IPS-18c (cell line): ENCODE results near the gene IL18RAP.

Experiments
- H3K4me3 ChIP-seq: 2 replicates; pipeline ENCODE4 v1.7.0; 2013; ENCODE audit warnings: low read depth, mild to moderate bottlenecking, low read length, moderate library complexity; ENCODE audit not compliant: insufficient read depth
- H3K9me3 ChIP-seq: one replicate; pipeline ENCODE4 v1.6.1; 2013; ENCODE audit warnings: mild to moderate bottlenecking, low read length, moderate library complexity; ENCODE audit not compliant: control insufficient read depth, insufficient read depth

The IL18RAP gene

DNA sequence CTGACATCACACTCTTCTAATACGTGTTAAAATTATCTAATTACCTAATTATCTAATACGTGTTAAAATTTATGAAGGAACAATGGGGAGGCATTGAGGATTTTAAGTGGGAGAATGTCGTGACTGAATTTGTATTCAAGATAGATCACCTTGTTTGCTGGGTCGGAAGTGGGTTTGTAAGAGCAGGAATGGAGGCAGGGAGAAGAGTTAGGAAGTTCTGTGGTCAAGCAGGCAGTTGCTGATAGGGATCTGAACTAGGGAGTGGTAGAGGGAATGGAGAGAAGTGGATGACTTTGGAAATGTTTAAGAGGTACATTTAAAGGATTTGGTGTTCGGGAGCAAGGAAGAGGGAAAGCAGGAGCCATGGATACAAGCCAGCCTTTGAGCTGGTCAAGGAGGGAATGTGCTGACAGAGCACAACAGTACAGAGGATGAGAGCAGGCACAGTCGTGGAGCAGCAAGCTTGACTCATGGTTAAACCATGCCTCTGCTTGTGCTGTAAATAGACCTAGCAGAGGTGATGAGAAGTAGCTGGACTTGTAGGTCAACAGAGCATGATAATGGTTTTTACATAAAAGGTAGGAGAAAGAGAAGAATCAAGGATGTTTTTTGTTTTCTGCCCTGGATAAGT, 16.2 kb downstream of the IL18RAP start:
- no peaks in the 10 kb centered on the region for H3K9me3 ChIP-seq
- no peak overlapping the region for H3K4me3 ChIP-seq

DNA sequence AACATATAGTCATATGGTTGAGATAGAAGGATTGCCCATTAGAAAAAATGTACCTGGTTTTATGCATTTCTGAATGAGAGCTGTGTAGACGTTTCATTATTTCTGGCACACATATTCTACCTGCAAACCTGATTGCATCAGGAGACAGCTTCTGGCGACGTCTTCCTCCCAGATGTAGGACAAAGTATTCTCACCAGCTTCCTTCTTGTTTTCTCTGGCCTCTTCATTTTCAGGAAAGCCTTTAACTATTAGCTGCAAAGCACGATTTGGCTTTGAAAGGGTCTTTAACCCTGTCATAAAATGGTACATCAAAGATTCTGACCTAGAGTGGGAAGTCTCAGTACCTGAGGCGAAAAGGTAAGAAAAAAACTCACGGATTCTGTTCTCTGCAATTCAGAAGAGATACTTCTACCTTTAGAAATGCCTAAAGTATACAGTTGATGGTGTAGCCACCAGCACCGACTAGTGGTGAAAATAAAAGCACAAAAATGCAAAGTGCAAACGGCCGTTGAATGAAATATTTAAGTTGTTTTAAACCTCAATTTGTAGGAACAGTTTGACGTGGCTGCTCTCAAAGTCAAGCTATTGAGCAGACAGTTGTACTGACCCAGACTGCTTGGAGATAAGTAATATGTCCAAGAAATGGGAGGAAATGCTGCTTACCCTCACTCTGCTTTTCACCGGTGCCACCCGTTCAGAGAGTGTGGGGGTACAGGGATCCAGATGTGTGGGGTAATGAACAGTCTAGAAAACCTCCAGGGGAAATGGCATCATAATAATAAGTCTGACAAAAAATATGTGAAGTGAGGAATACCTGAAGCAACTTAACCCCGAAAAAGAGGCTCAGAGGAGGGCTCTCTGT, 20.2 kb downstream of the IL18RAP start:
- H3K4me3 ChIP-seq: no peak overlapping the region

DNA sequence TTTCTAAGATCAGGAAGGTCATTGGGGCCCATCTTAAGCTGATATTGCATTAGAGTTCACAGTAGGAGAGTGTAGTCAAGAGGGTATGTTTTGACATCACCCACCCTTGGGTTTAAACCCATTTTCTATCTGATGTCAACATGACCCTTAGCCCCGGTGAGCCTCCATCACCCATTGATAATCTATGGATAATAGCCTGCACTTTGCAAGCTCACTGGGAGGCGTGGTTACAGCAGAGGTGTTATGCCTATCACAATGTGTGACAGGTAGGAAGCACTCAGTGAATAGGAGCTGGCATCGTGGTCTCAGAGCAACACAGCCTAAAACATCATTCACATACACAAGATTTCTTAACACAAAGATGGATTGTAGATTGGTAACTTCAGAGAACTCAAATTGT, 21.3 kb downstream of the IL18RAP start:
- H3K4me3 ChIP-seq: no peak overlapping the region
- no peaks in the 10 kb centered on the region for H3K9me3 ChIP-seq

More for the DNA sequence above, 20.2 kb downstream of the IL18RAP start:
- no peaks in the 10 kb centered on the region for H3K9me3 ChIP-seq

DNA sequence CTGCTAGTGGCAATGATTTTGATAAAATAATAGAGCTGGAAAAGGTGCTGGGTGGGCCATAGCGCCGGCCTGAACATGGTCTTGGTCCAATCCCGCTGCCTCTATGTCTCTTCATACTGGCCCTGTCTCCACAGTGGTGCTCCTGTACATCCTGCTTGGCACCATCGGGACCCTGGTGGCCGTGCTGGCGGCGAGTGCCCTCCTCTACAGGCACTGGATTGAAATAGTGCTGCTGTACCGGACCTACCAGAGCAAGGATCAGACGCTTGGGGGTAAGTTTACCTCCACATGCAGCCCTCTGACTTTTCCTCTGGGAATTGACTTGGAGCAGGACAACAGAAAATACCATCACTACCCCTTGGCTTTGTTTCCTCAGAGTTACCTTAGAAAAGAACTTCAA, 24.0 kb downstream of the IL18RAP start:
- Histone ChIP-seq H3K9me3 (no peaks in the 10 kb centered on the region), H3K4me3 (no peak overlapping the region)

DNA sequence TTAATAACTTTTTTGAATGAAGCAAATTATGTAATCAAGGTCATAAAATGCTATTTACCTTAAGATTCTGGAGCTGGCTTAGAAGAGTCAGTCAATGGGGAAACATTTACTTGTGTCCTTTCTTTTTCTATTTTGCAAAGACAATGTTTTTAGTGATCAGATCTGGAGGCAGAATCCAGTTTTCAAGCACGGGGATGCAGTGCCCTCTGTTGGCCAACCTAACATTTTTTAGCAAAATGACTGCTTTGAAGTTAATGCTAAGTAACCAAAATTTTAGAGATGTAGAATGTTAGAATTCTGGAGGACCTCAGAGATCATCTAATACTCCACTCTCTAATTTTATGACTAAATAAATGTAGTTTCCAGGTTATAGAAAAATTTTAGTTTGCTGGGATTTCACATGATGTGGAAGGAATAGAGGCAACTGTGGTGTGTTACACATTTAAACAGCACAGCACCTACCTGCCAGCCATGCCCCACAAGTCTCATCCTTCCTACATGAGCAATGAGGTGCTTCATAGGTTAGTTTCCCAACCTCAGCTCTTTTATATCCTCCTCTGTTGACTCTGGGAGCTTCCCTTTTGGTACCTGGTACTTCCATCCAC, 26.5 kb downstream of the IL18RAP start:
- no peaks in the 10 kb centered on the region for H3K9me3 ChIP-seq
- H3K4me3 ChIP-seq: no peak overlapping the region

DNA sequence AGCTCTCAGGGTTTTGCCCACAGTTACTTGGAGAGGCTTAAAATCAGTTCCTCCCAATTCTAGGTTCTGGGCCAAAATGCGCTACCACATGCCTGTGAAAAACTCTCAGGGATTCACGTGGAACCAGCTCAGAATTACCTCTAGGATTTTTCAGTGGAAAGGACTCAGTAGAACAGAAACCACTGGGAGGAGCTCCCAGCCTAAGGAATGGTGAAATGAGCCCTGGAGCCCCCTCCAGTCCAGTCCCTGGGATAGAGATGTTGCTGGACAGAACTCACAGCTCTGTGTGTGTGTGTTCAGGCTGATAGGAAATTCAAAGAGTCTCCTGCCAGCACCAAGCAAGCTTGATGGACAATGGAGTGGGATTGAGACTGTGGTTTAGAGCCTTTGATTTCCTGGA, 29.0 kb downstream of the IL18RAP start:
- no peak overlapping the region for H3K4me3 ChIP-seq
- H3K9me3 ChIP-seq: no peaks in the 10 kb centered on the region

DNA sequence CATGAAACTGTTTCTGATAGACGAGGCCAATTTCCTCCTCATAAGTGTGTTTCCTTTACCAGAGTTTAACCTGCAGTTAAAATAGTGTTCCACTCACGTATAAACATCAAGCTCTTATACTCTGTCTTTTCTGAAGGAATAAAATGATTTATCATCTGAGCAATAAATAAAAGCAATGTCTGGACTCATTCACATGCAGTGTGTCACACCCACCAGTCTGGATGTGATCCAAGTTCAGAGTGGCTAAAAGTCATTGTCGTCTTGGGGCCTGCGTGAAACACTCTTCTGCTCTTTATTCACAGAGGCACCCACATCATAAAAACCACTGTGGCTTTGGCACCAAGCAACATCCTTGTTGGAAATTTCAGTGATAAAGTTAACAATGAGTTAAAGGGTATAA, 30.5 kb downstream of the IL18RAP start:
- Histone ChIP-seq H3K9me3 (no peaks in the 10 kb centered on the region), H3K4me3 (no peak overlapping the region)

DNA sequence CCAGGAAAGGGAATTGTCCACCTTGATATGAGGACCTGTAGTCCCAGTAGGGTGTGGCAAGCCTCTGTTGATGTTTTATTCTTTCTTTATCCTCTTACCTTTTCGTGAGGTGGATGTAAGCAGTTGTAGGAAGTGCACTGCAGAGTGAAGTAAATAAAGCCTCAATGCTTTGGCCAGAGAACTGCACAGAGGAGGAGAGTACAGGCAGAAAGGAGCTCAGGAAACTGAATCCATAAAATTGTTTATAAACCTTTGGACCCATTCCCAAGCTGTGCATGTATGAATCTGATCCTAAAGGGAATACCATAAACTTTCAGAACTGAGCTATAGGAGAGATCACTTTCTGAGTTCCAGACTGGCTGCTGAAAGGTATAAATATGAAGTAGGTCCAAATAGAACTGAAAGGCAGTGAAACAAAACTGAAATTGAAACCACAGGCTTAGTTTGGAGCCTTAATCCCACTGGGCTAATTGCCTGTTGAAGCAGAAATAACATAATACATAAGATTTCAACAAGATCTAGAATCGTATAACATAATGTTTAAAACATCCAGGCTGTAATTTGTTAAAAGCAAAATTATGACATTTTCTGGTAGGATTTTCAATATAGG, 32.2 kb downstream of the IL18RAP start:
- H3K9me3 ChIP-seq: no peaks in the 10 kb centered on the region
- H3K4me3 ChIP-seq: no peak overlapping the region

DNA sequence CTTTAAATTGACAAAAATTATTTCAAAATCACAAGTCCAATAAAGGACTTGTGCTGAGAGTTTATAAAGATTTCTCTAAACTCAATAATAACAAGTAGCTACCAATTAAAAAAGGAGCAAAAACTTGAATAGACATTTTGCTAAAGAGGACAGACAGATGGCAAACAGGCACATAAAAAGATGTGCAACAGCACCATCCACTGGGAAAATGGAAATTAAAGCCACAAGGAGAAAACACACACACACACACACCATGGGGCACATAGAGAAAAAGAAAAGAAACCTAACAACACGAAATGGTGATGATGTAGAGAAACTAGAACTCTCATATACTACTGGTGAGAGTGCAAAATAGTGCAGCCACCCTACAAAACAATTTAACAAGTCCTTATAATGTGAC, 37.5 kb downstream of the IL18RAP start:
- Histone ChIP-seq H3K9me3 (no peaks in the 10 kb centered on the region), H3K4me3 (no peak overlapping the region)

DNA sequence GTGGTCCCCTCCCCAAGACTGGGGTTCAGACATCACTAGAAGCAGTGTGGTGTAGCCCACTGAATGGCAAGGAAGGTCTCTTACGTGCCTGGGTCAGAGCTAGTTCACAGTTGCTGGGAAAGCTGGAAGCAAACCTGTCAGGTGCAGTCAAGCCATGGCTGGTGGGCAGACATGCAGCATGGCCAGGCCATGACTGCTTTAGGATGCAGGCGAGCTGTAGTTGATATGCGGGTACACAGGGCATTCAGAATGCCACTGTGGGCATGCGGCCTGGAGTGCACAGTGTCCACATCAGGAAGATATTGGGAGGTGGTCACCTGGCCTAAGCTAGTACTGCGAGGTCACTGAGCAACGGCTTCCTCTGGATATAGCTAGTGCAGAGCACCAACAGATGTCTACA, 38.2 kb downstream of the IL18RAP start:
- Histone ChIP-seq H3K9me3 (no peaks in the 10 kb centered on the region), H3K4me3 (no peak overlapping the region)

DNA sequence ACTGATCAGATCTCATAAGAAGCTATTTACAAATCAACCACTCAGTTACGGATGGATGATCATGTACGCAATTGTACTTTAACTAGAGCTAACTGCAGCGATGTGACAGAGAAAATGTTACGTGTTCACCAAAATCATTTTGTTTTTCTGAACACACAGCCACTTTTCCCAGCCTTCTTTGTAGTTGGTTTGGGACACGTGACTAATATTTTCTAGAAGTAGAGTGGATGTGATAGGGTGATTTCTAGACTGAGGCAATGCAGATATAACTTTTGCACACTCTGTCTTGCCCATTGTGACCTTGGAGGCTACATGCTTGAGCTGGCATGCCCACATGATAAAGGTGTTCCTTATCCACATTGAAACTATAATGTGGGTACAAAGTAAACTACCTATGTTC, 40.2 kb downstream of the IL18RAP start:
- Histone ChIP-seq H3K4me3 (no peak overlapping the region), H3K9me3 (no peaks in the 10 kb centered on the region)

DNA sequence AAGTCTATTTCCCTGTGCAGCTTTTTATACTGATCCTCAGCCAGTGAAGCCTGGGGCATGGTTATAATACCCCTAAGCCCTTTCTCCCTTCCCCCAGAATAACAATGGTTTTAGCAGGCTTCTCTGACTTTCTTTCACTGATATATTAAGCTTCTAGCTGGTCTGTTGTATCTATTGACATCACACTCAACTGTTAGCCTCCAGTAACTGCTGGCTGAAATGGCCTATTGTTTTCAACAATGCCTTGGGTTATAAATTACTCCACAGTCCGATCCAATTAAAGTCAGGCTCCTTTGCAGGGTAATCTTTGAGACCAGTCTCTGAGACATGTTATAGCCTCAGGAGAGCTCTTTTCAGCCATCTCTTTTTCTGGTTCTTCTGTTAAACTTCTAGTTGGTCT, 47.2 kb downstream of the IL18RAP start:
- H3K9me3 ChIP-seq: no peaks in the 10 kb centered on the region

DNA sequence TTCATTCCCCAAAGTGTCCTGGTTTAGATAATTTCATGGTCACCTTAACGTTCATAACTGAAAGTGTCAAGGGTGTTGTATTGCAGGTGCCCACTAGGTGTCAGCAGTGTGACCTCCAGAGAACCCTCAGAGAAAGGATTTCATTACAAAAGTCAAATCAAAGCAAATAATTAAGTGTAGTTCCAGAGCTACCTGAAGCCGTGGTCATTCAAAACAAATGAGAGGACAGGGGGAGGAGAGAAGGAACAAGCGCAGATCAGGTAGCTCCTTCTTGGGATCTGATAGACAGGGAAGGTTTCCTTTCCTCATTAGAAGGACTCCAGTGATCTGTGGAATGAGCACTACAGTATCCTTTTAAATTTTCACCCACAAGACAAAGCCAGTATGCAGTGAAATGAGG, 50.1 kb downstream of the IL18RAP start, which contains the start of gene SLC9A4:
Gene SLC9A4 (plus strand): TSS at position 207 of the 400 bp plus-strand sequence. CDS start 534 bp downstream, outside the sequence.
- H3K9me3 ChIP-seq: no peaks in the 10 kb centered on the region
- H3K4me3 ChIP-seq: no peak within 1 kb of the TSS

More for the DNA sequence above, 47.2 kb downstream of the IL18RAP start:
- no peak overlapping the region for H3K4me3 ChIP-seq

DNA sequence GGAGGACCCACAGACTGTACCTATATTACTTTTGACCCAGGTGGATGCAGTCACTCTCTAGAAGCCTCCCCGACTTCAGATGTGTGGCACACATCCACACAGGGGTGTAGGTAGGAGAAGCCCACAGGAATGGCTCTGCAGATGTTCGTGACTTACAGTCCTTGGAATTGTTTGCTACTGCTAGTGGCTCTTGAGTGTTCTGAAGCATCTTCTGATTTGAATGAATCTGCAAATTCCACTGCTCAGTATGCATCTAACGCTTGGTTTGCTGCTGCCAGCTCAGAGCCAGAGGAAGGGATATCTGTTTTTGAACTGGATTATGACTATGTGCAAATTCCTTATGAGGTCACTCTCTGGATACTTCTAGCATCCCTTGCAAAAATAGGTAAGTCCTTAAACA, 50.7 kb downstream of the IL18RAP start:
- H3K9me3 ChIP-seq: no peaks in the 10 kb centered on the region
- no peak overlapping the region for H3K4me3 ChIP-seq

DNA sequence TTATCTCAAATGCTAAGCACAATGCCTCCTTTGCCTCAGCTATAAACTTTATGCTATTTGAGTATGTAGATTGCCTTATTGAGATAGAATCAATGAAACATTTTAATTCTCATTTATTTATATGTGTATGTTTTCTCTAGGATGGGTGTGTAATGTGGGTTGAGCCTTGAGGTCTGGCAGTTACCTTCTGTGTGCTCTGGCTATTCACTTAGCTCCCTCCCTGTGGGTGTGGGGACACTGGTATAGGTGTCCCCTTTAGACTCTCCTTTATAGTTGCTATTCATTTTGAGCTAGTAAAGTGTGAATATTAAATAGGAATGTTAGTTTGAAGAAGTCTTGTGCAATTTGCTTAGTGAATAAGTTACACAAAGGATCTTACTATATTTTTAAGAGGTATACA, 51.8 kb downstream of the IL18RAP start:
- H3K9me3 ChIP-seq: no peaks in the 10 kb centered on the region
- H3K4me3 ChIP-seq: no peak overlapping the region

DNA sequence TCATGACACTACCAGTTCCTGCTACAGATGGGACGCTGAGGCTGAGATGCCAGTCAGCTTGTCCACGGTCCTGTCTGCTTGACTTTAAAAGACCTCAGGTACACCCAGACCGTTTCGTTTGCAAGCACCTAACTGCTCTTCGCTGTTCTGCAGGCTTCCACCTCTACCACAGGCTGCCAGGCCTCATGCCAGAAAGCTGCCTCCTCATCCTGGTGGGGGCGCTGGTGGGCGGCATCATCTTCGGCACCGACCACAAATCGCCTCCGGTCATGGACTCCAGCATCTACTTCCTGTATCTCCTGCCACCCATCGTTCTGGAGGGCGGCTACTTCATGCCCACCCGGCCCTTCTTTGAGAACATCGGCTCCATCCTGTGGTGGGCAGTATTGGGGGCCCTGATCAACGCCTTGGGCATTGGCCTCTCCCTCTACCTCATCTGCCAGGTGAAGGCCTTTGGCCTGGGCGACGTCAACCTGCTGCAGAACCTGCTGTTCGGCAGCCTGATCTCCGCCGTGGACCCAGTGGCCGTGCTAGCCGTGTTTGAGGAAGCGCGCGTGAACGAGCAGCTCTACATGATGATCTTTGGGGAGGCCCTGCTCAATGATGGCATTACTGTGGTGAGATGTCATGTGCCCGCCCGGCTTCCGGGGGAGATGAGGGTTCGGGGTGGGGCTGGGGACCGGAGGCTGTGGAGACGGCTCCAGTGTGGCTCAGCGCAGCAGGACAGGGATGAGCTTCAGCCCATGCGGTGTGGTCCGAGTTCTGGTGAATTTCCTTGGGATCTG, 55.9 kb downstream of the IL18RAP start:
- Histone ChIP-seq H3K9me3 (no peaks in the 10 kb centered on the region), H3K4me3 (no peak overlapping the region)
